Epithelial cell of esophagus (primary cell): Measurements from ENCODE around the gene FMNL1.

Experiments used
- DNase-seq: peaks from one replicate; pipeline ENCODE4 v3.0.0; 2010; ENCODE audit warnings: low read depth
- H3K4me3 ChIP-seq: 2 replicates; pipeline ENCODE4 v1.5.1; 2011; ENCODE audit warnings: mild to moderate bottlenecking, low read length, control low read depth
- TF ChIP-seq, protein P1 (sequence below): IDR thresholded peaks from 2 replicates; pipeline ENCODE4 v1.5.1; 2011; ENCODE audit warnings: low read depth, mild to moderate bottlenecking, low read length, control low read depth, inconsistent platforms; ENCODE audit not compliant: insufficient read depth; ENCODE audit errors: missing control alignments

The FMNL1 gene

DNA sequence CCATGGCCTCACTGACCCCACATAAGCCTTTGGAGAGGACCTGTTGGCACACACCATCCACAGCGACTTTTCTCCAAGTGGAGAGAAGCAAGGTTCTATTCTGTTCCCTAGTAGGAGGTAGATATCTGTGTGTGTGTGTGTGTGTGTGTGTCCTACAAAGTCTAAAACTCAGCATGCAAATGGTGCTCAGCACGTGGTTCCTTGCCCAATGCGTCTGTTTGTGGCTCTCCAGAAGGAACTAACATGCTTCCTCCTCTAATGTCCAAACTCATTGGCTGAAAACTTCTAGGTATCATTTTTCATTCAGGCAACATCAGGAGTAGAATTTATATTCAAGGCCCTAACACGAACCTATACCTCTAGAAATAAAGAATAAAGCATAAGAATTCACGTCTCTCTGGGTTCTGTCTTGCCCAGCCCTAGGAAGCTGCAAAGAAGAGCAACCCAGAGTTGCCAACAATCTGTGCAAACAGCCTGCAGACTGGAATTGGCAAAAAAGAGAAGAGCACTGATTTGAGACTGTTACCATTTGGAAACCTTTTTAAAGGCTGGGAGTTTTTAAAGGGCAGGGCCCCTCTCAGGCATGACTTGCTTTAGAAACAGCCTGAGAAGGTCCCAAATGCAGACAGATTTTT is 69.6 kb downstream of the FMNL1 start:
- no peak overlapping the region for H3K4me3 ChIP-seq
- TF ChIP-seq, protein P1, sequence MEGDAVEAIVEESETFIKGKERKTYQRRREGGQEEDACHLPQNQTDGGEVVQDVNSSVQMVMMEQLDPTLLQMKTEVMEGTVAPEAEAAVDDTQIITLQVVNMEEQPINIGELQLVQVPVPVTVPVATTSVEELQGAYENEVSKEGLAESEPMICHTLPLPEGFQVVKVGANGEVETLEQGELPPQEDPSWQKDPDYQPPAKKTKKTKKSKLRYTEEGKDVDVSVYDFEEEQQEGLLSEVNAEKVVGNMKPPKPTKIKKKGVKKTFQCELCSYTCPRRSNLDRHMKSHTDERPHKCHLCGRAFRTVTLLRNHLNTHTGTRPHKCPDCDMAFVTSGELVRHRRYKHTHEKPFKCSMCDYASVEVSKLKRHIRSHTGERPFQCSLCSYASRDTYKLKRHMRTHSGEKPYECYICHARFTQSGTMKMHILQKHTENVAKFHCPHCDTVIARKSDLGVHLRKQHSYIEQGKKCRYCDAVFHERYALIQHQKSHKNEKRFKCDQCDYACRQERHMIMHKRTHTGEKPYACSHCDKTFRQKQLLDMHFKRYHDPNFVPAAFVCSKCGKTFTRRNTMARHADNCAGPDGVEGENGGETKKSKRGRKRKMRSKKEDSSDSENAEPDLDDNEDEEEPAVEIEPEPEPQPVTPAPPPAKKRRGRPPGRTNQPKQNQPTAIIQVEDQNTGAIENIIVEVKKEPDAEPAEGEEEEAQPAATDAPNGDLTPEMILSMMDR, result no peak
- DNase-seq, result no peak

- no peak overlapping the region for H3K4me3 ChIP-seq
- TF ChIP-seq, protein P1, result no peak
- DNase-seq, result no peak
Observed at GRCh38 chr17:45292696-45293412, 71.2 kb downstream of the FMNL1 start.

DNA sequence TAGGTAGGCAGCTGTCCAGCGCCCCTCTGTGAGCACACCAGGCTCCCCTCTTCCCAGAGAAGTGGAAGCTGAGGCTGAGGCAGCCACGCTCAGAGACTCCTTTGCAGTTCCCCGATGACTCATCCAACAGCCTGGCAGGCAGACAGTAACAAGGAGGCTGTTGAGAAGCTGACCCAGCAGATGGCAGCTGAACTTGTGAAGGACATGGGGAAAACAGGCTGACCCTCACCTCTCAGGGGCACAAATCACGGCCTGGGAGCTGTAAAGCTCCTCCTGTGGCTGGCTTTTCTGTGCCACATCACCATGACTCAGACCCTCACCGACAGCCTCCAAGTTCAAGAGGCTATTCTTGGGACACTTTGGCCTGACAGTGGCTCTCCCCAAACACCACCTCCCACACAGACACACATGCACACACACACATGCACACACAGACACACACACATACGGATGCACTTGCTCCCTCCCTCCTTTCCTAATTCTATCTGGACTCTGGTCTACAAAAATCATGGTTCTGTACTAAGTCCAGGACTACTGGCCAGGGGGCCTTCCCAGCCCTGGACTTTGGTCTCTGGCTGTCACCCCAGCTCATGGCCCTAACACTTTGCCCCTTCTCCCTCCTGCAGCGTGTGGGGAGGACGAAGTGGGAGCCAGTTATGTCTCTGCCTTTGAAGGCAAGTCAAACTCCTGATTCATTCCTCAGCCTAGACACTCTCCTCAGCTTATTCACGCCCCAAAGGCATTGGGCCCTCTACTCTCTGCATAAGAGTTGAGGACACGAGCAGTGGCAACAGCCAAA is 71.9 kb downstream of the FMNL1 start:
- TF ChIP-seq, protein P1, result no peak
- DNase-seq, result peak; percentile 79
- H3K4me3 ChIP-seq, result no peak overlapping the region

- no peak for DNase-seq
- TF ChIP-seq, protein P1, result no peak
- H3K4me3 ChIP-seq, result no peak overlapping the region
Observed at GRCh38 chr17:45294506-45294905, 72.8 kb downstream of the FMNL1 start.

- DNase-seq, result peak; percentile 79
- TF ChIP-seq, protein P1, result no peak
- no peak overlapping the region for H3K4me3 ChIP-seq
Observed at GRCh38 chr17:45296003-45296832, 74.5 kb downstream of the FMNL1 start.

GRCh38 chr17:45296833-45297124 is 75.1 kb downstream of the FMNL1 start:
- no peak for DNase-seq
- TF ChIP-seq, protein P1, result no peak
- no peak overlapping the region for H3K4me3 ChIP-seq
